Panc1 (cell line): ENCODE results near the gene GUCY1B1. TPM values are rescaled to one million over a fixed set of nuclear protein-coding genes. Genes with fewer than 3 reads are reported as not detected.

Experiments
- ATAC-seq: fragments of 200-7000 bp; cut with Tn5 transposase; 2 replicates; pipeline ENCODE4 v1.9.1; 2020; ENCODE audit warnings: mild to moderate bottlenecking, moderate library complexity
- BruUV-seq: library from RNA; stranded (reverse); fragments of 400-500 nt; replicated peaks from 2 replicates; lab custom pipeline; 2021; lab: Mats Ljungman, UMichigan
- CTCF ChIA-PET: fragments of 300-600 bp; sonication (Branson Sonifier 250); formaldehyde crosslinking; loops from one replicate; lab custom pipeline; 2022; ENCODE audit warnings: antibody characterized with exemption; lab: Charles Lee
- POLR2A ChIA-PET: fragments of 300-600 bp; sonication (Branson Sonifier 250); formaldehyde crosslinking; loops from one replicate; lab custom pipeline; 2022; ENCODE audit warnings: antibody characterized with exemption; lab: Charles Lee
- DNase-seq: peaks from one replicate; pipeline ENCODE4 v3.0.0-alpha.2; 2010; ENCODE audit warnings: low read depth, low spot score
- H3K27ac ChIP-seq: 2 replicates; pipeline ENCODE4 v1.5.1; 2011; ENCODE audit warnings: mild to moderate bottlenecking, low read length, inconsistent platforms
- H3K27me3 ChIP-seq: fragments of 200-500 bp; sonication (Bioruptor generic); 2 replicates; pipeline ENCODE4 v1.6.0; 2014; ENCODE audit warnings: low read length, inconsistent platforms; ENCODE audit not compliant: control insufficient read depth, insufficient read depth
- H3K36me3 ChIP-seq: fragments of 200-500 bp; sonication (Bioruptor generic); 2 replicates; pipeline ENCODE4 v1.5.1; 2014; ENCODE audit warnings: inconsistent platforms, mild to moderate bottlenecking, low read length, moderate library complexity; ENCODE audit not compliant: control insufficient read depth, insufficient read depth
- H3K4me1 ChIP-seq: 2 replicates; pipeline ENCODE4 v1.5.1; 2011; ENCODE audit warnings: inconsistent platforms, mild to moderate bottlenecking, low read length, moderate library complexity; ENCODE audit not compliant: control insufficient read depth, insufficient read depth
- H3K4me3 ChIP-seq, 2 experiments: 2 replicates each; pipeline ENCODE4 v1.5.1; 2011 to 2012; ENCODE audit warnings: low read depth in 2 of 2, low read length in 2 of 2, mild to moderate bottlenecking in 2 of 2, inconsistent platforms in 1 of 2, moderate library complexity in 1 of 2
- H3K9me3 ChIP-seq: fragments of 200-500 bp; sonication (Bioruptor generic); 2 replicates; pipeline ENCODE4 v1.5.1; 2014; ENCODE audit warnings: low read depth, mild to moderate bottlenecking, inconsistent platforms, low read length, moderate library complexity; ENCODE audit not compliant: control insufficient read depth, insufficient read depth
- POLR2AphosphoS5 ChIP-seq: IDR thresholded peaks from 2 replicates; pipeline ENCODE4 v1.6.1; 2012; ENCODE audit warnings: mild to moderate bottlenecking, low read depth, low read length, moderate library complexity
- SIN3A ChIP-seq: IDR thresholded peaks from 2 replicates; pipeline ENCODE4 v1.6.1; 2012; ENCODE audit warnings: low read depth, mild to moderate bottlenecking, low read length, moderate library complexity, borderline replicate concordance; ENCODE audit not compliant: insufficient read depth
- TCF7L2 ChIP-seq: IDR thresholded peaks from 2 replicates; pipeline ENCODE4 v1.6.1; 2011; ENCODE audit warnings: mild to moderate bottlenecking, low read depth, low read length, inconsistent platforms
- in situ Hi-C: cut with HindIII; loops from 2 replicates; pipeline ENCODE4 v1.10.0; 2016; ENCODE audit warnings: low sequenced_read_pairs, low pct_unique_long_range_greater_than_20kb
- intact Hi-C: fragments of 100-400 bp; cut with micrococcal nuclease; formaldehyde crosslinking; loops from one replicate; pipeline ENCODE4 v1.10.0; 2022; ENCODE audit not compliant: unreplicated experiment
- total RNA-seq: library from RNA; stranded (reverse); gene quantifications from one replicate; pipeline ENCODE4 v1.2.1, GENCODE V29; 2021; ENCODE audit not compliant: unreplicated experiment
- TF ChIP-seq, protein P1 (sequence below), 2 experiments: IDR thresholded peaks; 2 replicates each; pipeline ENCODE4 v1.6.1; 2011 to 2012; ENCODE audit warnings: low read depth in 2 of 2, control low read depth in 1 of 2, low read length in 1 of 2, mild to moderate bottlenecking in 1 of 2, moderate library complexity in 1 of 2; ENCODE audit not compliant: insufficient read depth in 1 of 2
- TF ChIP-seq, protein P2 (sequence below): fragments of 450-650 bp; IDR thresholded peaks from 2 replicates; pipeline ENCODE4 v1.5.1; 2017; ENCODE audit warnings: mild to moderate bottlenecking

GUCY1B1 gene
- total RNA-seq, 1 experiment from 2014 or later, result 0.36 TPM

DNA sequence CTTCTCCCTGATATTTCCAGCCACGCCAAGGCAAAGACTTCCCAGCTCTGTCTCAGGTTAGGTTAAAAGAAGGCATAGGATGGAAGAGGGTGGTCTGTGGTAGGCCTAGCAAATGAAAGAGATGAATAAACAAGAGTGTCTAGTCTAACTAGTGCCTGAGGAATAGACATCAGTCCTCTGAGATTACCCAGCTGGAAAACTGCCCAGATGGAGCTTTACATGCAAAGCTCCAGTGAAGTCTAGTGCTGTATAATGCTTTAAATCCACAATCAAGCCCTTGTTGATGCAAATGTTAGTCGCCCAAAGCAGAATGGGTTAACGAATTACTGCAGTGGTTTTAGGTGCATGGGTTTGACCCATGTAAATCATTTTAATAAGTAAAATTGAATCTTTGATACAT, 24.8 kb upstream of the GUCY1B1 start:
- no peak for ATAC-seq
- CTCF ChIA-PET, result no interaction called here
- no peak overlapping the region for H3K4me3 ChIP-seq
- in situ Hi-C loops, result no loop called here
- H3K9me3 ChIP-seq, result no peaks in the 10 kb centered on the region
- H3K4me1 ChIP-seq, result no peaks in the 10 kb centered on the region
- BruUV-seq, result no TSS peak
- no peak overlapping the region for H3K27ac ChIP-seq
- POLR2A ChIA-PET, result no interaction called here
- DNase-seq, result no peak
- no peaks in the 10 kb centered on the region for H3K27me3 ChIP-seq
- no peak for TF ChIP-seq TCF7L2
- TF ChIP-seq, protein P1, sequence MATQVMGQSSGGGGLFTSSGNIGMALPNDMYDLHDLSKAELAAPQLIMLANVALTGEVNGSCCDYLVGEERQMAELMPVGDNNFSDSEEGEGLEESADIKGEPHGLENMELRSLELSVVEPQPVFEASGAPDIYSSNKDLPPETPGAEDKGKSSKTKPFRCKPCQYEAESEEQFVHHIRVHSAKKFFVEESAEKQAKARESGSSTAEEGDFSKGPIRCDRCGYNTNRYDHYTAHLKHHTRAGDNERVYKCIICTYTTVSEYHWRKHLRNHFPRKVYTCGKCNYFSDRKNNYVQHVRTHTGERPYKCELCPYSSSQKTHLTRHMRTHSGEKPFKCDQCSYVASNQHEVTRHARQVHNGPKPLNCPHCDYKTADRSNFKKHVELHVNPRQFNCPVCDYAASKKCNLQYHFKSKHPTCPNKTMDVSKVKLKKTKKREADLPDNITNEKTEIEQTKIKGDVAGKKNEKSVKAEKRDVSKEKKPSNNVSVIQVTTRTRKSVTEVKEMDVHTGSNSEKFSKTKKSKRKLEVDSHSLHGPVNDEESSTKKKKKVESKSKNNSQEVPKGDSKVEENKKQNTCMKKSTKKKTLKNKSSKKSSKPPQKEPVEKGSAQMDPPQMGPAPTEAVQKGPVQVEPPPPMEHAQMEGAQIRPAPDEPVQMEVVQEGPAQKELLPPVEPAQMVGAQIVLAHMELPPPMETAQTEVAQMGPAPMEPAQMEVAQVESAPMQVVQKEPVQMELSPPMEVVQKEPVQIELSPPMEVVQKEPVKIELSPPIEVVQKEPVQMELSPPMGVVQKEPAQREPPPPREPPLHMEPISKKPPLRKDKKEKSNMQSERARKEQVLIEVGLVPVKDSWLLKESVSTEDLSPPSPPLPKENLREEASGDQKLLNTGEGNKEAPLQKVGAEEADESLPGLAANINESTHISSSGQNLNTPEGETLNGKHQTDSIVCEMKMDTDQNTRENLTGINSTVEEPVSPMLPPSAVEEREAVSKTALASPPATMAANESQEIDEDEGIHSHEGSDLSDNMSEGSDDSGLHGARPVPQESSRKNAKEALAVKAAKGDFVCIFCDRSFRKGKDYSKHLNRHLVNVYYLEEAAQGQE (IDR thresholded peaks at IDR 0.05; ENCODE audit: insufficient read depth in 1 of 2, low read depth in 2 of 2, low read length in 1 of 2), result no peak
- no peak for TF ChIP-seq POLR2AphosphoS5
- TF ChIP-seq SIN3A, result no peak
- TF ChIP-seq, protein P2, sequence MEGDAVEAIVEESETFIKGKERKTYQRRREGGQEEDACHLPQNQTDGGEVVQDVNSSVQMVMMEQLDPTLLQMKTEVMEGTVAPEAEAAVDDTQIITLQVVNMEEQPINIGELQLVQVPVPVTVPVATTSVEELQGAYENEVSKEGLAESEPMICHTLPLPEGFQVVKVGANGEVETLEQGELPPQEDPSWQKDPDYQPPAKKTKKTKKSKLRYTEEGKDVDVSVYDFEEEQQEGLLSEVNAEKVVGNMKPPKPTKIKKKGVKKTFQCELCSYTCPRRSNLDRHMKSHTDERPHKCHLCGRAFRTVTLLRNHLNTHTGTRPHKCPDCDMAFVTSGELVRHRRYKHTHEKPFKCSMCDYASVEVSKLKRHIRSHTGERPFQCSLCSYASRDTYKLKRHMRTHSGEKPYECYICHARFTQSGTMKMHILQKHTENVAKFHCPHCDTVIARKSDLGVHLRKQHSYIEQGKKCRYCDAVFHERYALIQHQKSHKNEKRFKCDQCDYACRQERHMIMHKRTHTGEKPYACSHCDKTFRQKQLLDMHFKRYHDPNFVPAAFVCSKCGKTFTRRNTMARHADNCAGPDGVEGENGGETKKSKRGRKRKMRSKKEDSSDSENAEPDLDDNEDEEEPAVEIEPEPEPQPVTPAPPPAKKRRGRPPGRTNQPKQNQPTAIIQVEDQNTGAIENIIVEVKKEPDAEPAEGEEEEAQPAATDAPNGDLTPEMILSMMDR, result no peak
- H3K36me3 ChIP-seq, result no peaks in the 10 kb centered on the region
- intact Hi-C loops, result no loop called here

DNA sequence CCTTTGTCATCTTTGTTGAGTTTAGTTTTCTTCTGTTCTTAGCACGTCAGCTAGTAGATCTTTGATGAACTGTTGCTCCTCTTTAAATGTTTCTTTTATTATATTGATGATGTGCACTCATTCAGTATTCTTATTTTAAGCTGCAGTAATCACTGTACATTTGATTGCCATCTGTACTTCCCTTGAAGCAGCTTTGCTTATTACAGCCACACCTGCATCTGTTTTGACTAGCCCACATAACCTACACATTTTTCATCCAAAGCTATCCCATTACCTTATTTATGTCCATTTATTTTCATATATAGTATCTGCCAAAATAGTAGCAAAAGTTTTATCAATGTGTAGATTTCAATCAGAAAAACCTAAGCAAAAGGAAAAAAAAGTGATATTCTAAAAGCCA, 23.9 kb upstream of the GUCY1B1 start:
- no peaks in the 10 kb centered on the region for H3K36me3 ChIP-seq
- intact Hi-C loops (no loop called here), in situ Hi-C loops (no loop called here)
- no peak overlapping the region for H3K4me3 ChIP-seq
- BruUV-seq, result no TSS peak
- H3K4me1 ChIP-seq, result no peaks in the 10 kb centered on the region
- TF ChIP-seq, protein P1 (IDR thresholded peaks at IDR 0.05; ENCODE audit: insufficient read depth in 1 of 2, low read depth in 2 of 2, low read length in 1 of 2), result no peak
- TF ChIP-seq POLR2AphosphoS5 (no peak), TCF7L2 (no peak), SIN3A (no peak)
- TF ChIP-seq, protein P2, result no peak
- H3K27me3 ChIP-seq, result no peaks in the 10 kb centered on the region
- DNase-seq (no peak), ATAC-seq (no peak)
- POLR2A ChIA-PET, result no interaction called here
- no peak overlapping the region for H3K27ac ChIP-seq
- H3K9me3 ChIP-seq, result no peaks in the 10 kb centered on the region
- CTCF ChIA-PET, result no interaction called here
